GM19240 (cell line): Measurements from ENCODE around the gene PRSS8.
A peak's percentile ranks its signal among the peaks of the same experiment; 100 is the strongest.
"Not testable (repeated sequence)": the region's sequence is repeated elsewhere in the genome, so short reads cannot be mapped to it uniquely, and the experiment has no call there.

Experiments
- DNase-seq: peaks from one replicate; pipeline ENCODE4 v3.0.0; 2011; ENCODE audit warnings: low spot score; ENCODE audit not compliant: insufficient read length

PRSS8 gene

DNA sequence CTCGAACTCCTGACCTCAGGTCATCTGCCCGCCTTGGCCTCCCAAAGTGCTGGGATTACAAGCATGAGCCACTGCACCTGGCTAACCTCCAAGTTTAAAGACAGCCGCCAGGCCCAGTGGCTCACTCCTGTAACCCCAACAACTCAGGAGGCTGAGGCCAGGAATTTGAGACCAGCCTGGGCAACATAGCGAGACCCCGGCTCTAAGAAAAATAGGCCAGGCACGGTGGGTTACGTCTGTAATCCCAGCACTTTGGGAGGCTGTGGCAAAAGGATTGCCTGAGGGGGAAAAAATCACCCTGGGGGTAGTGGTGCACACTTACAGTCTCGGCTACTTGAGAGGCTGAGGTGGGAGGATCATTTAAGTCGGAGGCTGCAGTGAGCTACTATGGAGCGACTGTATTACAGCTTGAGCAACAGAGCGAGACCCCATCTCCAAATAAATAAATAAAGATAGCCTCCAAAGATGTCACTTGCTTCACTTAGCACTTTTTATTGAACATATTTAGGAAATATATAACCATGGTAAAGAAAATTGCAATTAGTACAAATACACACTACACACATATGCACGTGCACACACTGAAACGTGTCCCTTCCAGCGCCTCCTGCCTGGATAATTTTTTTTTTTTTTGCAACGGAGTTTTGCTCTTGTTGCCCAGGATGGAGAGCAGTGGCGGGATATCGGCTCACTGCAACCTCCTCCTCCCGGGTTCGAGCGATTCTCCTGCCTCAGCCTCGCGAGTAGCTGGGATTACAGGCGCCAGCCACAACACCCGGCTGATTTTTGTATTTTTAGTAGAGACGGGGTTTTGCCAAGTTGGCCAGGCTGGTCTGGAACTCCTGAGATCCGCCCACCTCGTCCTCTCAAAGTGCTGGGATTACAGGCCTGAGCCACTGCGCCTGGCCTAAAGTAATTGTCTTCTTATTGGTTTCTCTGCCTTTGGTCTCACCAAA lies 28.7 kb downstream of the PRSS8 start:
- no peak for DNase-seq

GRCh38 chr16:31105677-31106213 lies 29.8 kb downstream of the PRSS8 start:
- DNase-seq = peak; percentile 78

GRCh38 chr16:31100876-31101641 lies 34.5 kb downstream of the PRSS8 start:
- not testable (repeated sequence) for DNase-seq

GRCh38 chr16:31099860-31100638 lies 35.5 kb downstream of the PRSS8 start:
- DNase-seq = no peak

DNA sequence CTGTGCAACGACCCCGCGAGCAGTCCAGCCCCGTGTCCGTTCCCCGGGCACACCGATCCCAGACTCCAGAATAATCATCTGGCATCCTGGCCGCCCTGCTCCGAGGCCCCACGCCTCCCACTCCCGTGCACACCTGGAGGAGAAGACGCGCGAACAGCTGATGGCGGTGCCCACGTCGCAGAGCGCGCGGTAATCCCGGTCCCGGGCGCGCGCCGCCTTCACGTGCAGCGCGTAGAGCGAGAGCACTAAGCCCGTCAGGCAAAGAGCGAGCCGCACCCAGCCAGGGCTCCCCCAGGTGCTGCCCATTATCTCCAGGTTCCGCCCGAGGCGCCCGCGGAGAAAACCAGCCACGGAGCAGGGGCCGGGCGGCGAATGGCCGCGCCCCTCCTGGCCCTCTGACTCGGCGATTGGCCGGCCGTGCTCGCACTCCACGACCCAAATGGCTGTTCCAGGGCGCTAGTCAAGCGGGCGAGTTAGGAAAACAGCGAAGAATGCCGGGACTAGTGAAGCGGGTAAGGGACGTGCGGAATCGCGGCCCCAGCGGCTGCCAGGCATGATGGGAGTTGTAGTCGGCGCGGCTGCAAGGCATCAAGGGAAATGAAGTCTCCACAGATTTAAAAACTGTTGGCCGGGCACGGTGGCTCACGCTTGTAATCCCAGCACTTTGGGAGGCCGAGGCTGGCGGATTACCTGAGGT lies 41.0 kb downstream of the PRSS8 start, which contains the start of gene VKORC1:
Gene VKORC1 (minus strand): TSS at position 374 of the 697 bp plus-strand sequence. CDS start 68 bp downstream, at position 306.
- DNase-seq = peak; percentile 88

GRCh38 chr16:31094088-31094423 lies 41.5 kb downstream of the PRSS8 start:
- no peak for DNase-seq

DNA sequence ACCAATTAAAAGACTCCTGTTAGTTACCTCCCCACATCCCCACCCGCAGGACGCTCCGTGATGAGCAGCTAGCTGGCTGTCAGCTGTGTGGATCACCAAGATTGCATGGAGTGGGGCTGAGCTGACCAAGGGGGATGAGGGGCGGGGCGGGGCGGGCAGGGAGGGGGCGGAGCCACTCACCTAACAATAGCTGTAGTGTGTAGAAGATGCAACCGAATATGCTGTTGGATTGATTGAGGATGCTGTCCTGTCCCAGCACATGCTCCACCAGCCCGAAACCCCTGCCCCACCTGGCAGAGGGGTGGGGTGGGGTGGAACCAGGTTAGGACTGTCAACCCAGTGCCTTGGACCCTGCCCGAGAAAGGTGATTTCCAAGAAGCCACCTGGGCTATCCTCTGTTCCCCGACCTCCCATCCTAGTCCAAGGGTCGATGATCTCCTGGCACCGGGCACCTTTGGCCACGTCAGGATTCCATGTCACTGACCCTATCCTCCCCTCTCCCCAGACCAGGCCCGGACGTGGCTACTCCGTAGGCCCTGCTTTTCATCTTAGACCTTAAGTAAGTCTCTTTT lies 42.3 kb downstream of the PRSS8 start:
- DNase-seq = no peak

DNA sequence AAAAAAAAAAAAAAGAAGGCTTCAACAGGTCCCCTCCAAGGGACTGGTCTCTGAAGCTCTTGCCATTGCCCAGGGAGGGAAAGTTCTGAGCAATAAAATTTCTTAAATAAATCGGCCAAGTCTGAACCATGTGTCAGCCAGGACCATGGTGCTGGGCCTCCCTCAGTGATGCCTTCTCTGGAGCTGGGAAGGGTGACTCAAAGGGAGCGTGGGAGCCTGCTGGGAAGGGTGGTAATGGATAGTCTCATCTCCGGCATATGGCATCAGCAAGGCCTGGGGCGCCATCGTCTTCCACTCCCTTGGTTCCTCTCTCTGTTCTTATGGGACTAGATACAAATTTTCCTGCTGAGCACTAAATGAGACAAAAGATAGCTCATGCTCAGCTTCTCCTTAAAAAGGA lies 43.2 kb downstream of the PRSS8 start:
- no peak for DNase-seq

- DNase-seq = no peak
Measured at GRCh38 chr16:31090540-31090939, 45.0 kb downstream of the PRSS8 start.

DNA sequence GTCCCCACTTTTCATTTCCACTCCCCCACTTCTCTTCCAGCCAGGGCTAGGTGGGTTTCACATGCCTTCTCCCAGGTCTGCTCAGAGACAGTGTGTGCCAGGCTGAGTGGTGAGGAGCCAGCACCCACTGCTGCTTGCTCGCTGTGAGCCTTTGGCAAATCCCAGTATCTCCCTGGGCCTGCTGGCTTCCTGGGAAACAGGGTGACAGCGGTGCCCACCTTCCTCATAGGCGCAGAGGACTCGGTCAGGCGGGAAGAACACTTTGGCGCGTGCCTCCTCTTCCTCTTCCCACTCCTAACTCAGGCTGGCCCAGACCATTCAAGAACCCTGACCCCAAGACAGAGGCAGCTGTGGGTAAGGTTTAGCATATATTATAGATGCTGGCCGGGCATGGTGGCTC lies 46.3 kb downstream of the PRSS8 start:
- no peak for DNase-seq

DNA sequence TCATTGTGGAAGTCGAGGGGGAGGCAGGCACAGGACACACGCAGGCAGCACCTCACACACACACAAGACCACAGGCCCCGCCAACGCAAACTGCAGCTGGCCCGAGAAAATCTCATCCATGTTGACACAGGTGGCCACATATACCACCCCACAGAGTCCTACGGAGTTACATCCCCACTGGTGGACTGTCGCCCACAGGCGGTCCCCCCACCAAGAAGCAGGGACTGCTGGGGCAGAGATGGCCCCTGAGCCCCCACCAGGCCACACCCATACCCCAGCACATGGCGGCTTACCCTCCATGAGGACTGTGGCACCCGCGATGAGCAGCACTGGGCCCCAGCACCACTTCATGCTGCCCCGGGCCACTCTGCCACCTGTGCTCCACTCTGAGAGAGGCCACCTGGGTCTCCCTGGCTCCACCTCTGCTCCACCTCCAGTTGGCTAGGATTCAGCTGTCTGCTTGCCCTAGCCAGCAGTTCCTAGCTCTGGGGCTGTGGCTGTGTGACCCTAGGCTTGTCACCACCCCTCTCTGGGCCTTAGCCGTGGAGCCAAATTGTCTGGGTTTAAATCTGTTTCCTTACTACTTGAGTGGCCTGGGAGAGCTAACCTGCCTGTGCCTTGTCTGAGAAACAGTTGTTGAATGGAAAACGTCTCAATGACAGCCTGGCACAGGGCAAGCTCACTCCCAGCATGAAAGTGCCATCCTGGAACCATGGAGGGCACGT lies 46.9 kb downstream of the PRSS8 start, which contains the start of gene PRSS53:
Gene PRSS53 (minus strand): TSS at position 485 of the 725 bp plus-strand sequence. CDS start 134 bp downstream, at position 351.
- no peak for DNase-seq

DNA sequence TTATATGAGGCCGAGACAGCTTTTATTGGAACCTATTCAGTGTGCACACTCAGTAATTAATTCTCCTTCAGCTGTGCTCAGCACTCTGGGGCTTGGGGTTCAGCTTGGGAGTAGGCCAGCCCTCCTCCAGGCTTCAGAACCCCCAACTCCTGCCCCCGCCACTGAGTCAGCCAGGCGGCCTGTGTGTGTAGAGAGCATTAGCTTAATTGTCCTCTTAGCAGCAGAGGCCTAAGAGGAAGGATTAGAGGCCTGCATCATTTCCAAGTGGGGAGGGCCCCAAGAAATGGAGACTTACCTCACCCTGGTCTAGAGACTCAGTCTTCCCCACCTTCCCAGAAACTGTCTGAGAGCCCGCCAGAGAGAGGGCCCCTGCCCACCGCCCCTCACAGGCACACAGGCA lies 47.6 kb downstream of the PRSS8 start:
- DNase-seq = no peak

DNA sequence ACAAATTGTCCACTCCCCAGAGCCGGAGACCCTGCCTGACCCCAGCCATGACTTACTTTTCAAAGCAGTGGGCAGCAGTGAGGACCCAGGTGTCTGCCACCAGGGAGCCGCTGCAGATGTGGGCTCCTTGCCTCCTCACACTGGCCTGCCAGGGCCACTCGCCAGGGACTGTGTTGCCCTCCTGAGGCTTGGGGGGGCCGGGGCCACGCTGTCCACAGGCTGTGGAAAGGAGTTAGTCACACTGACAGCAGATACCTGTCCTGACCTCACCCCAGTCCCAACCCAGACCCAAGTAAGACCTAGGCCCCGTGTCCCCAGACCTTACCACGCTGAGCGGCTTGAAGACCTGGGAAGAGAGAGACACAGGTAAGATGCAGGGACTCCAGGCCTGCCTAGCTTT lies 48.0 kb downstream of the PRSS8 start:
- DNase-seq = no peak

- no peak for DNase-seq
Measured at GRCh38 chr16:31086629-31086906, 49.0 kb downstream of the PRSS8 start.

DNA sequence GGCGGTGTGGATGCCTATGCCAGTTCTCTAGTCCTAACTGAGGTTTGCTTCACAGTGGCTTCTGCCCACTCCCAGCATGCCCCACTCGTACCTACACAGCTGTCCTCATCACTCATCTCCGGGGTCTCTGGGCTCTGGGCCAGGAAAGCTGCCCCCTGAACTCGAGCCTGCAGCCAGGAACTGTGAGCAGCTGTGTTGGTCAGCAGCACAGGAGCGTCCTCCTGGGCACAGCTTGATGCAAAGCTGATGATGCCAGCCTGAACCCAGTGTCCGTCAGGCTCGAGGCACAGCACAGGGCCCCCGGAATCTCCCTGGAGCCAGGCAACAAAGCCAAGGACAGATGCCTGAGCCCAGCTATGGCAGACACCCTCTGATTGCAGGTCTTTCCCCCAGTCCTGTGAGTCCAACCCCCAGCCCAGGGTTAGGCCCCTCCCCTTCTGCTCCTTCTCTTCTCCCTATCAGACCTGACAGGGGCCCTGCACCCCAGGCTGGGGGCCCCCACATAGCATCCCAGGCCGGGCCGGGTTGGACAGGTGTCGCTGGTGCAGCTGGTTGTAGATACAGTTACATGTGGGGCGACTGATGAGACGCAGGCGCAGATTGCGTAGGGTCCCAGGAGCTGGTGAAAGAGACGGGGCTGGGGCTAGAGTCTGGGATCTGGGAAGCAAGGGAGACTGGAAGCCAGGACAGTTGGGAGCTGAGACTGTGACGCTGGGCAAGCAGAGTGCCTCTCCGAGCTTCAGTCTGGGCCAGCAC lies 49.5 kb downstream of the PRSS8 start:
- no peak for DNase-seq

DNA sequence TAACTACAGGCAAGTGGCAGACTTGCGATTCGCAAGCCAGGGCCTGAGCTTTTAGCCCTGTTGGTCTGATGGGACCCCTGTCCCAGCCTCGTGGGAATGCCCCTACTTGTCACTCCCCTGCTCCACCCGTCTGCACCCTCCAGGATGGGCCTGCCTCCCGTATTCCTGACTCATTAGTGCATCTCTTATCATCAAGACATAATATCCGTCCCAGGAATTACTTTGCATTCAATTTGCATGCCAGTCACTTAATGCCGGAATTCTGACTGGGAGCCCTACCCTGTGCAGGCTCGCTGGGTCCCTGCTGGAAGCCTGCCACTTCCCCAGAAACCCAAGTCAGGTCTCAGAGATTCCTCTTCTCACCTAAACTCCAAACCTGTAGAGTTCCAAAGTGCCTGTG lies 50.1 kb downstream of the PRSS8 start:
- DNase-seq = no peak

DNA sequence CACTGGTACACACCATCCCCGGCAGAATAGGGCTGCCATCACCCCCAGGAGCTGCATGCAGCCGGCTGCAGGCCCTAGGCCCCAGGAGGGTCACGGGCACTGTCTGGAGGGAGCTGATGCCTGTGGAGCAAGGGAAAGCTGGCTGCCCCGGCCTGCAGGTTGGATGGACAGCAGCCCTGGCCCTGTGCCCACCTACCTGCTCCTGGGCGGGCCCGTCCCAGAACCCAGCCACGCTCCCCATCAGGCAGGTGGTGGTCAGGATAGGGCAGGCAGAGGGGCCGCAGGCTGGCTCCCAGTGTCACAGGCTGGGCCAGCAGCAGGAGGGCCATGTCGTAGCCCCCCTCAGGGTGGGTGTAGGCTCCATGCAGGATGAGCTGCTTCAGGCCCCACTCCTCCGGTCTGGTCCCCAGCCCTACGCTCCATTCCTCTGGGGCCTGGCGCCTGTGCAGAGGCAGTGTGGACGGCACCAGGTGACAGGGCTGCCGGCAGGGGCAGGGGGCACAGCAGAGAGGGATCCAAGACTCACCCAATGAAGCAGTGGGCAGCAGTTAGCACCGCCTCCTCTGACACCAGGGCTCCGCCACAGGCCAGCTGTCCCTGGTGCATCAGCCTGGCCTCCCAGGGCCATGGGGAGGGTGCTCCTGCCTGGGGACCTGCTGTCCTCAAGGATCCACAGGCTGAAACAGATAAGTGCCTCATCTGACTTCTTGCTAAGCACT lies 50.8 kb downstream of the PRSS8 start:
- no peak for DNase-seq

DNA sequence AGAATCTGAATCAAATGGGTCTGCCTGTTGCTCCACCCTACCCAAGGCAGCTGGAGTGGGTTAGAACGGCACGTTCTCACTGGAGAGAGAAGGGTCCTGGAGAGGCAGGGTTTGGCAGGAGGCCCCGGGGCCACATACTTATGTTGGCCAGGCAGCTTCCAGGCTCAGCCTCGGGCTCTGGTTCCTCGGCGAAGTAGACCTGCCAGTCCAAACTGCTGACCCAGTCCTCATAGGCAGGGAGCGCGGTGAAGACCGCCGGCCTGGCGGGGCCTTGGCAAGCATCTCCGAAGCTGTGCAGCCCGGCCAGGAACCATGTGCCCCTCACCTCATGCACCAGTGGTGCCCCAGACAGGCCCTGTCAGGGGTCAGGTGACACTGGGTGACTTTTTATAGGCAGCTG lies 51.5 kb downstream of the PRSS8 start:
- no peak for DNase-seq
